Activated CD4-positive, alpha-beta T cell treated with anti-CD3 and anti-CD28 coated beads for 36 hours (primary cell): ENCODE data around the gene IZUMO1. TPM values are rescaled to one million over a fixed set of nuclear protein-coding genes. Genes with fewer than 3 reads are reported as not detected.
"Not testable (repeated sequence)": the region's sequence is repeated elsewhere in the genome, so short reads cannot be mapped to it uniquely, and the experiment has no call there.

Experiments used
- ATAC-seq: fragments of 200-7000 bp; cut with Tn5 transposase; one replicate; pipeline ENCODE4 v1.10.0; 2021; ENCODE audit warnings: mild to moderate bottlenecking, moderate library complexity
- CTCF ChIA-PET: fragments of 350-600 bp; sonication (Branson Sonifier 250); formaldehyde crosslinking; loops from one replicate; lab custom pipeline; 2021; ENCODE audit warnings: antibody characterized with exemption; lab: Charles Lee
- POLR2A ChIA-PET: fragments of 350-600 bp; sonication (Branson Sonifier 250); formaldehyde crosslinking; loops from one replicate; lab custom pipeline; 2021; ENCODE audit warnings: antibody characterized with exemption, inconsistent platforms; lab: Charles Lee
- DNase-seq: peaks from one replicate; pipeline ENCODE4 v3.0.0-alpha.2; 2020
- H3K27ac Mint-ChIP-seq: one replicate; pipeline ENCODE4 v1.8.0; 2021; ENCODE audit warnings: mixed read lengths
- H3K27me3 Mint-ChIP-seq: one replicate; pipeline ENCODE4 v1.8.0; 2021; ENCODE audit warnings: mixed read lengths
- H3K36me3 Mint-ChIP-seq: one replicate; pipeline ENCODE4 v1.8.0; 2021; ENCODE audit warnings: low read depth, mixed read lengths
- H3K4me1 Mint-ChIP-seq: one replicate; pipeline ENCODE4 v1.8.0; 2021; ENCODE audit warnings: mixed read lengths
- H3K4me3 Mint-ChIP-seq: one replicate; pipeline ENCODE4 v1.8.0; 2021; ENCODE audit warnings: mild to moderate bottlenecking, moderate library complexity, mixed read lengths
- H3K9me3 Mint-ChIP-seq: one replicate; pipeline ENCODE4 v1.8.0; 2021; ENCODE audit warnings: low read depth, mixed read lengths
- intact Hi-C, 2 experiments: fragments of 100-400 bp; cut with DNase I in 1 of 2; cut with micrococcal nuclease in 1 of 2; formaldehyde crosslinking; loops; one replicate each; pipeline versions ENCODE4 v1.14.2 to v1.15.1; 2022 to 2024; cut with DNase I, micrococcal nuclease
- total RNA-seq, 2 experiments: library from RNA; stranded (reverse); gene quantifications; one replicate each; pipeline ENCODE4 v1.2.3, GENCODE V29; 2021

The IZUMO1 gene
- total RNA-seq = not detected

- intact Hi-C loops = loop anchor here in 1 of 2 experiments (1.0 to 5.0 kb wide), 2 partner anchors 27 to 235 kb away; partner anchors contain the start of gene LMTK3
- peak within 1 kb of the TSS; percentile 10 for H3K4me3 Mint-ChIP-seq
- DNase-seq (peak; percentile 77), ATAC-seq (peak; percentile 86)
- CTCF ChIA-PET = interaction anchor here (0.7 to 0.8 kb wide), 2 partner anchors 51 to 153 kb away, joined by 3 read pairs; partner anchors contain the start of genes FUT2 and NUCB1
- H3K4me1 Mint-ChIP-seq = peaks cover 16% of the 10 kb centered on the region
- POLR2A ChIA-PET = interaction anchor here (0.6 kb wide), 1 partner anchor 1147 kb away, joined by 3 read pairs; no protein-coding TSS in a partner anchor
- H3K27me3 Mint-ChIP-seq = peaks cover 14% of the 10 kb centered on the region
- no peaks in the 10 kb centered on the region for H3K36me3 Mint-ChIP-seq
- peaks cover 2% of the 10 kb centered on the region for H3K9me3 Mint-ChIP-seq
- H3K27ac Mint-ChIP-seq = no peak within 1 kb of the TSS
These were observed at the start of gene IZUMO1 for GRCh38 chr19:48746738-48747575. Gene IZUMO1, minus strand, starts transcription at chr19:48746909. Its CDS starts 1,050 bp downstream, at chr19:48745859.

GRCh38 chr19:48795685-48796070, 49.0 kb upstream of the IZUMO1 start:
- POLR2A ChIA-PET = interaction anchor here (0.7 to 1.1 kb wide), 3 partner anchors 11 to 172 kb away, joined by 3 to 4 read pairs (median 4); no protein-coding TSS in a partner anchor
- peak overlapping the region; percentile 82 for H3K27ac Mint-ChIP-seq
- H3K9me3 Mint-ChIP-seq = no peaks in the 10 kb centered on the region
- intact Hi-C loops = loop anchor here (1.0 kb wide), 11 partner anchors 16 to 176 kb away; partner anchors contain the start of genes BAX (in 1 of the 2), BCAT2 (in 1 of the 2), CA11 (in 1 of the 2) and NUCB1 (in 1 of the 2)
- no peak for ATAC-seq
- CTCF ChIA-PET = interaction anchor here (0.6 to 3.5 kb wide), 36 partner anchors 9 to 432 kb away, joined by 3 to 44 read pairs (median 5); partner anchors contain the start of genes BCAT2, CA11, DHDH and GYS1
- H3K36me3 Mint-ChIP-seq = peaks cover 4% of the 10 kb centered on the region
- H3K27me3 Mint-ChIP-seq = no peaks in the 10 kb centered on the region
- no peak for DNase-seq
- peak overlapping the region; percentile 70 for H3K4me3 Mint-ChIP-seq
- H3K4me1 Mint-ChIP-seq = peaks cover 7% of the 10 kb centered on the region

- peak overlapping the region; percentile 70 for H3K4me3 Mint-ChIP-seq
- DNase-seq (peak; percentile 91), ATAC-seq (peak; percentile 99)
- H3K27me3 Mint-ChIP-seq = no peaks in the 10 kb centered on the region
- CTCF ChIA-PET = interaction anchor here (0.6 to 3.5 kb wide), 39 partner anchors 10 to 431 kb away, joined by 3 to 44 read pairs (median 5); partner anchors contain the start of genes BCAT2, CA11, DHDH and GYS1
- intact Hi-C loops = loop anchor here (1.0 kb wide), 11 partner anchors 16 to 176 kb away; partner anchors contain the start of genes BAX (in 1 of the 2), BCAT2 (in 1 of the 2), CA11 (in 1 of the 2) and NUCB1 (in 1 of the 2)
- peak overlapping the region; percentile 82 for H3K27ac Mint-ChIP-seq
- H3K9me3 Mint-ChIP-seq = no peaks in the 10 kb centered on the region
- peaks cover 7% of the 10 kb centered on the region for H3K4me1 Mint-ChIP-seq
- POLR2A ChIA-PET = interaction anchor here (0.7 to 1.1 kb wide), 3 partner anchors 12 to 173 kb away, joined by 3 to 4 read pairs (median 4); no protein-coding TSS in a partner anchor
- H3K36me3 Mint-ChIP-seq = peaks cover 4% of the 10 kb centered on the region
These were observed 48.5 kb upstream of the IZUMO1 start for GRCh38 chr19:48795055-48795684.

GRCh38 chr19:48794291-48794690, 47.6 kb upstream of the IZUMO1 start:
- POLR2A ChIA-PET = no interaction called here
- no peak overlapping the region for H3K27ac Mint-ChIP-seq
- peak overlapping the region; percentile 70 for H3K4me3 Mint-ChIP-seq

GRCh38 chr19:48793271-48793670, 46.6 kb upstream of the IZUMO1 start:
- H3K9me3 Mint-ChIP-seq = no peaks in the 10 kb centered on the region
- no peaks in the 10 kb centered on the region for H3K27me3 Mint-ChIP-seq
- intact Hi-C loops = no loop called here
- no peak overlapping the region for H3K27ac Mint-ChIP-seq
- H3K36me3 Mint-ChIP-seq = peaks cover 4% of the 10 kb centered on the region
- peaks cover 7% of the 10 kb centered on the region for H3K4me1 Mint-ChIP-seq
- ATAC-seq (no peak), DNase-seq (no peak)
- ChIA-PET CTCF (interaction anchor here (1.8 to 3.5 kb wide), 3 partner anchors 35 to 201 kb away, joined by 3 to 44 read pairs (median 8); partner anchors contain the start of gene RUVBL2), POLR2A (no interaction called here)
- H3K4me3 Mint-ChIP-seq = no peak overlapping the region

More at GRCh38 chr19:48794291-48794690, 47.6 kb upstream of the IZUMO1 start:
- DNase-seq (no peak), ATAC-seq (no peak)
- Mint-ChIP-seq H3K4me1 (peaks cover 7% of the 10 kb centered on the region), H3K27me3 (no peaks in the 10 kb centered on the region), H3K36me3 (peaks cover 4% of the 10 kb centered on the region), H3K9me3 (no peaks in the 10 kb centered on the region)
- intact Hi-C loops = no loop called here
- CTCF ChIA-PET = interaction anchor here (0.6 to 3.5 kb wide), 8 partner anchors 34 to 200 kb away, joined by 3 to 44 read pairs (median 9); partner anchors contain the start of genes HSD17B14 and RUVBL2

GRCh38 chr19:48787331-48787730, 40.6 kb upstream of the IZUMO1 start:
- H3K27me3 Mint-ChIP-seq, H3K4me1 Mint-ChIP-seq, POLR2A ChIA-PET, H3K36me3 Mint-ChIP-seq, H3K9me3 Mint-ChIP-seq, DNase-seq, H3K27ac Mint-ChIP-seq, H3K4me3 Mint-ChIP-seq, ATAC-seq: not testable (repeated sequence)
- intact Hi-C loops = loop anchor here in 1 of 2 experiments (10.0 kb wide), 1 partner anchor 417 kb away; no protein-coding TSS in a partner anchor
- CTCF ChIA-PET = interaction anchor here (0.6 to 2.7 kb wide), 19 partner anchors 8 to 242 kb away, joined by 3 to 58 read pairs (median 4); partner anchors contain the start of genes BAX and HSD17B14

- intact Hi-C loops = loop anchor here in 1 of 2 experiments (10.0 kb wide), 1 partner anchor 418 kb away; no protein-coding TSS in a partner anchor
- H3K27ac Mint-ChIP-seq, H3K27me3 Mint-ChIP-seq, H3K4me1 Mint-ChIP-seq, ATAC-seq, DNase-seq, H3K36me3 Mint-ChIP-seq, POLR2A ChIA-PET, H3K4me3 Mint-ChIP-seq, H3K9me3 Mint-ChIP-seq: not testable (repeated sequence)
- CTCF ChIA-PET = interaction anchor here (0.9 to 3.2 kb wide), 4 partner anchors 9 to 56 kb away, joined by 3 to 58 read pairs (median 15); partner anchors contain the start of gene HSD17B14
These were observed 39.7 kb upstream of the IZUMO1 start for GRCh38 chr19:48786422-48786821.

- intact Hi-C loops = loop anchor here in 1 of 2 experiments (5.0 to 10.0 kb wide), 2 partner anchors 107 to 420 kb away; no protein-coding TSS in a partner anchor
- H3K27me3 Mint-ChIP-seq = peaks cover 10% of the 10 kb centered on the region
- H3K27ac Mint-ChIP-seq = no peak overlapping the region
- H3K4me3 Mint-ChIP-seq = no peak overlapping the region
- ChIA-PET POLR2A (no interaction called here), CTCF (interaction anchor here (0.9 to 3.2 kb wide), 3 partner anchors 11 to 59 kb away, joined by 3 to 11 read pairs (median 4); no protein-coding TSS in a partner anchor)
- no peaks in the 10 kb centered on the region for H3K9me3 Mint-ChIP-seq
- H3K36me3 Mint-ChIP-seq = no peaks in the 10 kb centered on the region
- no peak for ATAC-seq
- peaks cover 2% of the 10 kb centered on the region for H3K4me1 Mint-ChIP-seq
- no peak for DNase-seq
These were observed 37.8 kb upstream of the IZUMO1 start for GRCh38 chr19:48784527-48784926.

GRCh38 chr19:48780631-48781391, 34.1 kb upstream of the IZUMO1 start:
- DNase-seq (no peak), ATAC-seq (no peak)
- Mint-ChIP-seq H3K9me3 (no peaks in the 10 kb centered on the region), H3K4me3 (no peak overlapping the region), H3K27me3 (peaks cover 9% of the 10 kb centered on the region), H3K27ac (no peak overlapping the region), H3K4me1 (peaks cover 2% of the 10 kb centered on the region), H3K36me3 (no peaks in the 10 kb centered on the region)
- ChIA-PET CTCF (interaction anchor here (1.0 kb wide), 1 partner anchor 55 kb away, joined by 3 read pairs; the partner anchor contains the start of gene HSD17B14), POLR2A (no interaction called here)
- intact Hi-C loops = loop anchor here in 1 of 2 experiments (5.0 to 10.0 kb wide), 2 partner anchors 104 to 424 kb away; no protein-coding TSS in a partner anchor
